GM12878 (cell line): ENCODE results near the gene RHCE. TPM values are rescaled to one million over a fixed set of nuclear protein-coding genes. Genes with fewer than 3 reads are reported as not detected.

ENCODE experiments used
- BRCA1 ChIP-seq: IDR thresholded peaks from 2 replicates; pipeline ENCODE4 v1.6.1; 2011; ENCODE audit warnings: low read depth, low read length, improper control_type of control experiment
- CBX5 ChIP-seq: sonication (generic); IDR thresholded peaks from 2 replicates; pipeline ENCODE4 v1.6.1; 2016; ENCODE audit warnings: low read depth, moderate library complexity, mild to moderate bottlenecking, inconsistent platforms
- CTCF ChIP-seq, 3 experiments: IDR thresholded peaks in 2 of 3; conservative IDR thresholded peaks in 1 of 3; 2 replicates each; pipeline ENCODE4 v1.5.1; 2011; ENCODE audit warnings: low read depth in 3 of 3, low read length in 3 of 3, mild to moderate bottlenecking in 3 of 3, control low read depth in 2 of 3, moderate library complexity in 2 of 3, inconsistent platforms in 1 of 3, mixed read lengths in 1 of 3; ENCODE audit not compliant: control insufficient read depth in 2 of 3, insufficient read depth in 1 of 3; ENCODE audit errors: extremely low read depth in 1 of 3
- E4F1 ChIP-seq: fragments of 450-650 bp; IDR thresholded peaks from 2 replicates; pipeline ENCODE4 v1.6.1; 2018; ENCODE audit warnings: borderline replicate concordance, mild to moderate bottlenecking; ENCODE audit not compliant: partially characterized antibody
- ESRRA ChIP-seq: IDR thresholded peaks from 2 replicates; pipeline ENCODE4 v1.6.1; 2012; ENCODE audit warnings: mild to moderate bottlenecking, low read length, improper control_type of control experiment
- JUND ChIP-seq: IDR thresholded peaks from 2 replicates; pipeline ENCODE4 v1.6.1; 2012; ENCODE audit warnings: low read depth, mild to moderate bottlenecking, low read length, improper control_type of control experiment, moderate library complexity
- LARP7 ChIP-seq: fragments of 450-650 bp; IDR thresholded peaks from 2 replicates; pipeline ENCODE4 v1.6.1; 2017; ENCODE audit warnings: mild to moderate bottlenecking
- MTA2 ChIP-seq: fragments of 450-650 bp; IDR thresholded peaks from 2 replicates; pipeline ENCODE4 v1.6.1; 2016; ENCODE audit warnings: low read depth, mild to moderate bottlenecking, moderate library complexity
- NFXL1 ChIP-seq: fragments of 450-650 bp; IDR thresholded peaks from 2 replicates; pipeline ENCODE4 v1.6.1; 2017; ENCODE audit warnings: antibody characterized with exemption, mild to moderate bottlenecking, borderline replicate concordance
- RELA ChIP-seq: fragments of 450-650 bp; IDR thresholded peaks from 2 replicates; pipeline ENCODE4 v1.8.0; 2014; ENCODE audit warnings: borderline replicate concordance; ENCODE audit not compliant: partially characterized antibody
- SMC3 ChIP-seq: IDR thresholded peaks from 2 replicates; pipeline ENCODE4 v1.6.1; 2011; ENCODE audit warnings: low read length, improper control_type of control experiment, borderline replicate concordance
- SP1 ChIP-seq: IDR thresholded peaks from one replicate; pipeline ENCODE4 v1.6.1; 2011; ENCODE audit warnings: low read depth, low read length
- SPI1 ChIP-seq: IDR thresholded peaks from 2 replicates; pipeline ENCODE4 v1.6.1; 2011; ENCODE audit warnings: low read depth, mild to moderate bottlenecking, low read length, moderate library complexity, borderline replicate concordance; ENCODE audit not compliant: insufficient read depth
- SREBF1 ChIP-seq: IDR thresholded peaks from 2 replicates; pipeline ENCODE4 v1.6.1; 2012; ENCODE audit warnings: mild to moderate bottlenecking, low read length
- USF2 ChIP-seq: IDR thresholded peaks from 2 replicates; pipeline ENCODE4 v1.6.1; 2011; ENCODE audit warnings: low read depth, low read length, improper control_type of control experiment, borderline replicate concordance
- ZBTB11 ChIP-seq: fragments of 450-650 bp; formaldehyde crosslinking; IDR thresholded peaks from 2 replicates; pipeline ENCODE4 v1.5.0; 2022; ENCODE audit warnings: mild to moderate bottlenecking, missing genetic modification characterization
- ZBTB33 ChIP-seq: fragments of 450-650 bp; IDR thresholded peaks from 2 replicates; pipeline ENCODE4 v1.6.1; 2017; ENCODE audit warnings: mild to moderate bottlenecking
- ZNF384 ChIP-seq: IDR thresholded peaks from 2 replicates; pipeline ENCODE4 v1.6.1; 2012; ENCODE audit warnings: low read depth, mild to moderate bottlenecking, low read length, improper control_type of control experiment, borderline replicate concordance
- polyA plus RNA-seq, 11 experiments: library from polyadenylated mRNA; depleted of rRNA in 4 of 11; unstranded in 6 of 11; stranded (reverse) in 5 of 11; fragments of >200 nt; fragmentation: Nextera tagmentation in 4 of 11; fragmentation: Illumina TruSeq in 1 of 11; extraction: Ambion mirVana in 4 of 11; extraction: Trizol in 1 of 11; gene quantifications; 1 replicate in 1 of 11; 2 replicates in 10 of 11; pipeline versions ENCODE4 v1.2.1 to v1.2.3, GENCODE V29; 2011 to 2016; ENCODE audit warnings: inconsistent platforms in 2 of 11, missing spikeins in 2 of 11, low read depth in 1 of 11
- total RNA-seq, 4 experiments: library from RNA; depleted of rRNA in 3 of 4; stranded (reverse); fragments of >200 nt in 3 of 4; fragmentation: Illumina TruSeq in 1 of 4; extraction: Trizol in 1 of 4; gene quantifications; 2 replicates each; pipeline versions ENCODE4 v1.2.1 to v1.2.3, GENCODE V29; 2013 to 2021

RHCE gene
- total and polyA plus RNA-seq, 10 of the 15 experiments (the other 5 are each of a cell fraction or from before 2014, with no cell fraction given): 0.06 to 0.41 (median 0.22) TPM; not detected in 2

- TF ChIP-seq ZBTB33 (no peak), BRCA1 (no peak), NFXL1 (no peak), ESRRA (no peak), ZBTB11 (CRISPR knock-in tag) (no peak), RELA (no peak), JUND (no peak), E4F1 (peak; percentile 78), LARP7 (peak; percentile 73; the same call in 1 of the 2 replicates), SMC3 (no peak), SREBF1 (no peak), SP1 (no peak), USF2 (no peak), CTCF (IDR thresholded peaks at IDR 0.05 in 2 of 3, conservative IDR thresholded peaks at IDR 0.05 in 1 of 3; ENCODE audit: control insufficient read depth in 2 of 3, extremely low read depth in 1 of 3, insufficient read depth in 1 of 3, low read depth in 3 of 3, low read length in 3 of 3) (no peak), SPI1 (no peak), MTA2 (no peak), CBX5 (no peak), ZNF384 (no peak)
Observed at GRCh38 chr1:25430967-25431881, 10.6 kb upstream of the RHCE start (continued).
